OCI-LY1 (cell line): ENCODE measurements around the gene PRRT1.

Source experiments
- CTCF ChIP-seq: fragments of 200-600 bp; sonication (generic), shearing (Covaris generic); IDR thresholded peaks from 2 replicates; pipeline ENCODE4 v1.5.1; 2017; ENCODE audit warnings: mild to moderate bottlenecking, antibody characterized with exemption, low read length, moderate library complexity, mixed read lengths
- EZH2 ChIP-seq: fragments of 200-600 bp; sonication (generic), shearing (Covaris generic); IDR thresholded peaks from 2 replicates; pipeline ENCODE4 v1.8.0; 2017; ENCODE audit warnings: borderline replicate concordance, mixed run types, mild to moderate bottlenecking, antibody characterized with exemption, low read length, moderate library complexity, mixed read lengths

- TF ChIP-seq EZH2 (no peak), CTCF (no peak)
Observed at GRCh38 chr6:32108727-32109113, 43.0 kb downstream of the PRRT1 start.
